ENCODE data around the gene NRF1.

NRF1 gene

GRCh38 chr7:129804111-129804889 is 192.8 kb downstream of the NRF1 start:
- DNase-seq (ENCODE audit: low read depth), result no peak

GRCh38 chr7:129804890-129805719 is 193.6 kb downstream of the NRF1 start:
- DNase-seq (ENCODE audit: low read depth), result no peak

Data from T-helper 22 cell (primary cell).